HEK293 (cell line): ENCODE results near the gene MBOAT2.

Source experiments
- CTCF ChIA-PET: fragments of 350-600 bp; formaldehyde crosslinking; extraction: SDS; loops from one replicate; lab custom pipeline; 2021; ENCODE audit warnings: antibody characterized with exemption; lab: Yijun Ruan, JAX
- POLR2A ChIA-PET: fragments of 300-600 bp; formaldehyde crosslinking; extraction: SDS; loops from one replicate; lab custom pipeline; 2020; ENCODE audit warnings: antibody characterized with exemption, inconsistent platforms; lab: Yijun Ruan, JAX
- H3K27ac ChIP-seq: fragments of 200-500 bp; sonication (Bioruptor generic); 2 replicates; pipeline ENCODE4 v1.5.1; 2014; ENCODE audit warnings: low read depth, low read length, control low read depth, inconsistent platforms; ENCODE audit errors: extremely low read depth
- H3K36me3 ChIP-seq, 2 experiments: fragments of 200-500 bp in 1 of 2; sonication (Bioruptor generic) in 1 of 2; 1 replicate in 1 of 2; 2 replicates in 1 of 2; pipeline ENCODE4 v1.5.1; 2014 to 2017; ENCODE audit warnings: inconsistent platforms in 2 of 2, low read length in 2 of 2; ENCODE audit not compliant: control insufficient read depth in 2 of 2, insufficient read depth in 1 of 2
- H3K4me1 ChIP-seq: fragments of 200-500 bp; sonication (Bioruptor generic); 2 replicates; pipeline ENCODE4 v1.5.1; 2014; ENCODE audit warnings: mild to moderate bottlenecking, low read length, inconsistent platforms; ENCODE audit not compliant: control insufficient read depth, insufficient read depth
- H3K4me3 ChIP-seq: 2 replicates; pipeline ENCODE4 v1.5.1; 2011; ENCODE audit warnings: low read depth, mild to moderate bottlenecking, control low read depth, low read length, moderate library complexity
- H3K9me3 ChIP-seq: fragments of 200-500 bp; sonication (Bioruptor generic); 2 replicates; pipeline ENCODE4 v1.5.1; 2014; ENCODE audit warnings: low read depth, low read length, inconsistent platforms; ENCODE audit not compliant: control insufficient read depth, insufficient read depth
- BCL11B ChIP-seq: fragments of 450-650 bp; formaldehyde crosslinking; IDR thresholded peaks from 2 replicates; pipeline ENCODE4 v1.5.1; 2016; ENCODE audit warnings: low read depth, missing biosample characterization, missing genetic modification characterization
- INSM2 ChIP-seq: fragments of 450-650 bp; formaldehyde crosslinking; IDR thresholded peaks from 2 replicates; pipeline ENCODE4 v1.5.1; 2016; ENCODE audit warnings: missing biosample characterization, missing genetic modification characterization
- KLF1 ChIP-seq: fragments of 450-650 bp; formaldehyde crosslinking; IDR thresholded peaks from 2 replicates; pipeline ENCODE4 v1.5.1; 2016; ENCODE audit warnings: missing biosample characterization, missing genetic modification characterization
- KLF10 ChIP-seq: fragments of 450-650 bp; IDR thresholded peaks from 2 replicates; pipeline ENCODE4 v1.5.1; 2018; ENCODE audit warnings: missing biosample characterization, mild to moderate bottlenecking, missing genetic modification characterization
- KLF17 ChIP-seq: fragments of 450-650 bp; formaldehyde crosslinking; IDR thresholded peaks from 2 replicates; pipeline ENCODE4 v1.5.1; 2016; ENCODE audit warnings: missing biosample characterization, missing genetic modification characterization
- KLF8 ChIP-seq: fragments of 450-650 bp; formaldehyde crosslinking; IDR thresholded peaks from 2 replicates; pipeline ENCODE4 v1.5.1; 2016; ENCODE audit warnings: missing biosample characterization, missing genetic modification characterization
- RBAK ChIP-seq: fragments of 450-650 bp; formaldehyde crosslinking; IDR thresholded peaks from 2 replicates; pipeline ENCODE4 v1.5.1; 2016; ENCODE audit warnings: missing biosample characterization, missing genetic modification characterization
- SALL2 ChIP-seq: fragments of 450-650 bp; formaldehyde crosslinking; IDR thresholded peaks from 2 replicates; pipeline ENCODE4 v1.5.0; 2017; ENCODE audit warnings: missing biosample characterization, mild to moderate bottlenecking, missing genetic modification characterization, borderline replicate concordance
- SP7 ChIP-seq: fragments of 450-650 bp; formaldehyde crosslinking; IDR thresholded peaks from 2 replicates; pipeline ENCODE4 v1.5.1; 2016; ENCODE audit warnings: missing biosample characterization, missing genetic modification characterization
- ZBTB10 ChIP-seq: fragments of 450-650 bp; formaldehyde crosslinking; IDR thresholded peaks from 2 replicates; pipeline ENCODE4 v1.5.1; 2016; ENCODE audit warnings: missing biosample characterization, missing genetic modification characterization
- ZBTB17 ChIP-seq: fragments of 450-650 bp; formaldehyde crosslinking; IDR thresholded peaks from 2 replicates; pipeline ENCODE4 v1.5.1; 2016; ENCODE audit warnings: missing biosample characterization, missing genetic modification characterization
- ZNF112 ChIP-seq: fragments of 450-650 bp; formaldehyde crosslinking; IDR thresholded peaks from 2 replicates; pipeline ENCODE4 v1.5.0; 2017; ENCODE audit warnings: missing biosample characterization, missing genetic modification characterization
- ZNF146 ChIP-seq: fragments of 450-650 bp; formaldehyde crosslinking; IDR thresholded peaks from 2 replicates; pipeline ENCODE4 v1.5.1; 2016; ENCODE audit warnings: missing biosample characterization, missing genetic modification characterization
- ZNF16 ChIP-seq: fragments of 450-650 bp; formaldehyde crosslinking; IDR thresholded peaks from 2 replicates; pipeline ENCODE4 v1.5.1; 2016; ENCODE audit warnings: low read depth, missing biosample characterization, missing genetic modification characterization
- ZNF2 ChIP-seq: fragments of 450-650 bp; formaldehyde crosslinking; IDR thresholded peaks from 2 replicates; pipeline ENCODE4 v1.5.1; 2016; ENCODE audit warnings: missing biosample characterization, missing genetic modification characterization
- ZNF223 ChIP-seq: fragments of 450-650 bp; formaldehyde crosslinking; IDR thresholded peaks from 2 replicates; pipeline ENCODE4 v1.5.1; 2016; ENCODE audit warnings: missing biosample characterization, missing genetic modification characterization
- ZNF335 ChIP-seq: fragments of 450-650 bp; formaldehyde crosslinking; conservative IDR thresholded peaks from 2 replicates; pipeline ENCODE4 v1.5.1; 2016; ENCODE audit warnings: missing biosample characterization, missing genetic modification characterization
- ZNF544 ChIP-seq: fragments of 450-650 bp; formaldehyde crosslinking; IDR thresholded peaks from 2 replicates; pipeline ENCODE4 v1.5.0; 2017; ENCODE audit warnings: missing biosample characterization, missing genetic modification characterization
- ZNF571 ChIP-seq: fragments of 450-650 bp; formaldehyde crosslinking; IDR thresholded peaks from 2 replicates; pipeline ENCODE4 v1.5.0; 2017; ENCODE audit warnings: missing biosample characterization, missing genetic modification characterization
- ZSCAN5A ChIP-seq: fragments of 450-650 bp; formaldehyde crosslinking; IDR thresholded peaks from 2 replicates; pipeline ENCODE4 v1.5.1; 2016; ENCODE audit warnings: missing biosample characterization, missing genetic modification characterization

Gene MBOAT2

GRCh38 chr2:8836971-8837794 lies 166.3 kb downstream of the MBOAT2 start, which contains the start of gene KIDINS220 (continued):
- TF ChIP-seq INSM2 (no peak), KLF8 (tag by site-specific recombination) (0 out of 2 replicates have a peak, but pooled peaks have one; percentile 68), RBAK (tag by site-specific recombination) (no peak), ZNF335 (tag by site-specific recombination) (peak; percentile 80), BCL11B (tag by site-specific recombination) (no peak), ZNF146 (tag by site-specific recombination) (no peak), ZNF16 (no peak), KLF1 (peak; percentile 32; the same call in 1 of the 2 replicates), ZNF544 (tag by site-specific recombination) (no peak), ZBTB17 (tag by site-specific recombination) (0 out of 2 replicates have a peak, but pooled peaks have one; percentile 28)
- TF ChIP-seq, all 188 proteins: peak for 15

GRCh38 chr2:8835279-8835678 lies 168.2 kb downstream of the MBOAT2 start:
- Histone ChIP-seq H3K4me1 (no peaks in the 10 kb centered on the region), H3K9me3 (no peaks in the 10 kb centered on the region), H3K27ac (no peak overlapping the region), H3K36me3 (no peaks in the 10 kb centered on the region), H3K4me3 (no peak overlapping the region)
- TF ChIP-seq ZNF571 (tag by site-specific recombination) = no peak
- TF ChIP-seq SP7 (tag by site-specific recombination) = no peak
- TF ChIP-seq ZSCAN5A (tag by site-specific recombination) = no peak
- no peak for TF ChIP-seq ZNF223 (tag by site-specific recombination)
- no peak for TF ChIP-seq ZBTB10 (tag by site-specific recombination)
- TF ChIP-seq SALL2 (tag by site-specific recombination) = no peak
- TF ChIP-seq KLF10 (tag by site-specific recombination) = no peak
- no peak for TF ChIP-seq KLF17 (tag by site-specific recombination)
- no peak for TF ChIP-seq ZNF112 (tag by site-specific recombination)
- TF ChIP-seq ZNF2 (tag by site-specific recombination) = no peak
- ChIA-PET POLR2A (no interaction called here), CTCF (no interaction called here)
